NCI-H524 (cell line): ENCODE results near the gene AFAP1L1.
"Not testable (repeated sequence)": the region's sequence is repeated elsewhere in the genome, so short reads cannot be mapped to it uniquely, and the experiment has no call there.

Source experiments
- DNase-seq, 2 experiments: peaks; one replicate each; lab custom pipeline; 2025; lab: John Stamatoyannopoulos, UW

The AFAP1L1 gene

DNA sequence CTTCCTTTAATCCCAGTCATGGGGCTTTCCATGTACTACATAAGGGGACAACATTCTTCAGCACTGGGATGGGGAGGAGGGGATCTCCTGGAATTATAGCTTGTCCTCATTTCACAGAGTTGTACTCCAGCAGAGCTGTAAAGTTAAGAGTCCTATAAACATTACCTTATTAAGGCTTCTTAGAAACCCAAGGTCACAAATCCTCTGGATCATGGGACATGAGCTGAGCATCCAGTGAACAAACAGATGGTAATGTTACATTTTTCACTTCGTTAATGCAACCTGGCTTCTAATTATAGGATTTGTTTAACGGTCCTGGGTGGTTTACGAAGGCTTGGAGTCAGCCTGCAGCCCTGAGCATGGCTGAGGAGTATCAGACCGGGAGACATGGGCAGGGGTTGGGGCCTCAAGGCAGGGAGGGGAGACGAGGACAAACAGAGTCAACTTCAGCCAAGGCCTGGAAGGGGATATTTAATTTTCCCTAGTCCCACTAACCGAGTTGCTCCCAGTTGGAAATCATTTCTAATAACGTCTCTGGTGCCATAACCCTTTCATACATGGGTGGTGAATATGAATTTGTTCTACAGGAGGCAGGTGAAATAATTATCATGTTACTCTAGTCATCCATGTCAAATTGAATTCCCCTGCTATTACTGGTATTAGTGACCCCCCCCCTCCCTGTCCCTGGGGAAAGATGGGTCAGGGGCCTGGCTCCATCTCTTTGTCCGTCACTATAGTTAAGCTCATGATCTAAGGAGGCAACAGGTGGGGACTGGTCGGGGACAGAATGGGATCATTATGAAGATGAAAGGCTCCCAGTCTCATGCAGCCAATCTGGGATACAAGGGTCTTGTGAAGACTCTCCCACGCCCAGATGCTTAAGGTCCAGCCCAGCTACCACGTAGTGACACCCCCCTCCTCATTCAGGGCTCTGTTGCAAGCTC, 118.2 kb downstream of the AFAP1L1 start:
- DNase-seq = peak; percentile 50 to 83

DNA sequence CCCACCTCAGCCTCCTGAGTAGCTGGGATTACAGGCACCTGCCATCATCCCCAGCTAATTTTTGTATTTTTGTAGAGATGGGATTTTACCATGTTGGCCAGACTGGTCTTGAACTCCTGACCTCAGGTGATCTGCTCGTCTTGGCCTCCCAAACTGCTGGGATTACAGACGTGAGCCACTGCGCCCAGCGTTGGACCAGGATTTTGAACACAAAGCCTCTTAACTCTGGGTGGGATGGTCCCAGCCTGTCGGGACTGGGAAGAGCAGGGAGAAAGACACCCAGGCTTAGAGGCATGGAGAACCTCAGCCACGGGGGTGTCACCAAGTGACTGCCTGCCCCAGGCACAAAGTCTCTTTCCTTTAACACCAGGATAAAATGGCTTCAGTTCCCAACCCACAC, 119.4 kb downstream of the AFAP1L1 start:
- DNase-seq = not testable (repeated sequence)
